Measurements from ENCODE around the gene COMMD7. TPM values are rescaled to one million over a fixed set of nuclear protein-coding genes. Genes with fewer than 3 reads are reported as not detected.

Gene COMMD7
- total RNA-seq, 1 experiment from 2014 or later: 13.2 TPM

DNA sequence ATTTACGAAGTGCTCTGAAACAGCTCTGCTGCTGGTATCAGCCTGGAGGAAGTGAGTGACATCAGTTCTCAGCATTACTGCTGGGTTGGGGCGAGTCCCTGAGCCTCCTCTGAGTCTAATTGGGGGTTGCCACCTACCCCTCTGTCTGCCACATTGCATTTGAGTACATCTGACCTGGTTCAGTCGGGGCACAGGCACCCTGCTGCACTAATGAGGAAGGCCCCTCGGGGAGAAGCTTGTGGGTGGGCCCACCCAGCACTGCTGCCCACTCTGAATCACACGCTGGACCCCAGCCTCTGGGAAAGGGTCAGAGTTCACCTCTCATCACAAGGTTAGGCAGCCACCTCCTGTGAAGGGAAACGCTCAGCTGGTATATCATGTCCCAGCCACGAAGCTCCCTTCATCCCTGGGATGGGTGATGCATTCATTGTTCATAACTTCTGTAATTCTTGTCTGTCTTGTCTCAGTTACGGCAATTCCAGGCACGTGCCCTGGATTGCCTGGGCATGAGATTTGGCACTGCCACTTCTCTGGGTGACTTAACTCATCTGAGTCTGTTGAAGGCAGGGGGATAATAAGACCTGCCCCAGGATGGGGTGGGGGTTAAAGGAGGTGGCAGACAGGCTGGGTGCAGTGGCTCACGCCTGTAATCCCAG lies 32.2 kb upstream of the COMMD7 start:
- H3K9me2 ChIP-seq (ENCODE audit: insufficient read depth): no peaks in the 10 kb centered on the region
- ChIA-PET CTCF (interaction anchor here (3.7 to 5.0 kb wide), 2 partner anchors 14 to 103 kb away, joined by 21 to 185 read pairs; partner anchors contain the start of gene C20orf203), RAD21 (ENCODE audit: low non-redundant PET in 1 of 2, low total read pairs in 2 of 2, uncharacterized antibody in 2 of 2, unreplicated experiment in 2 of 2) (no interaction called here), POLR2A (interaction anchor here (0.6 kb wide), 2 partner anchors 10 to 44 kb away, joined by 3 read pairs; partner anchors contain the start of gene MAPRE1)
- H2AFZ ChIP-seq (ENCODE audit: low read depth, low read length, poor library complexity, severe bottlenecking): no peak overlapping the region
- no peak overlapping the region for H3K4me3 ChIP-seq (replicated peaks in 1 of 2; ENCODE audit: low read depth in 1 of 2, low read length in 2 of 2)
- no peak for DNase-seq (ENCODE audit: low read depth, low spot score)
- no TSS peak for BruUV-seq (replicated peaks)
- H3K79me2 ChIP-seq (ENCODE audit: insufficient read depth, low read length): peaks cover 79% of the 10 kb centered on the region
- H3K9me3 ChIP-seq (ENCODE audit: control insufficient read depth in 1 of 2, insufficient read depth in 1 of 2, low read depth in 1 of 2, low read length in 2 of 2): no peaks in the 10 kb centered on the region
- intact Hi-C loops (cut with micrococcal nuclease): loop anchor here (10.0 kb wide), 1 partner anchor 251 kb away; no protein-coding TSS in a partner anchor
- no peak overlapping the region for H3K9ac ChIP-seq (ENCODE audit: low read length)
- no peaks in the 10 kb centered on the region for H3K27me3 ChIP-seq (ENCODE audit: insufficient read depth, low read length)
- ATAC-seq: no peak
- H3K4me2 ChIP-seq (ENCODE audit: low read length): no peak overlapping the region
- no peaks in the 10 kb centered on the region for H4K20me1 ChIP-seq (ENCODE audit: insufficient read depth)
- no peak for TF ChIP-seq SRF (IDR thresholded peaks at IDR 0.05; ENCODE audit: low read depth)
- no peak for TF ChIP-seq RAD21 (IDR thresholded peaks at IDR 0.05; ENCODE audit: low read depth)
- TF ChIP-seq SP1 (IDR thresholded peaks at IDR 0.05; ENCODE audit: low read depth): no peak
- no peak for TF ChIP-seq CEBPB (IDR thresholded peaks at IDR 0.05; ENCODE audit: low read depth)
- no peak for TF ChIP-seq SIN3A (IDR thresholded peaks at IDR 0.05; ENCODE audit: low read depth)
- TF ChIP-seq CBX3 (IDR thresholded peaks at IDR 0.05; ENCODE audit: low read depth): no peak
- TF ChIP-seq, protein P1, sequence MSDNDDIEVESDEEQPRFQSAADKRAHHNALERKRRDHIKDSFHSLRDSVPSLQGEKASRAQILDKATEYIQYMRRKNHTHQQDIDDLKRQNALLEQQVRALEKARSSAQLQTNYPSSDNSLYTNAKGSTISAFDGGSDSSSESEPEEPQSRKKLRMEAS (IDR thresholded peaks at IDR 0.05): no peak
- TF ChIP-seq, protein P2, sequence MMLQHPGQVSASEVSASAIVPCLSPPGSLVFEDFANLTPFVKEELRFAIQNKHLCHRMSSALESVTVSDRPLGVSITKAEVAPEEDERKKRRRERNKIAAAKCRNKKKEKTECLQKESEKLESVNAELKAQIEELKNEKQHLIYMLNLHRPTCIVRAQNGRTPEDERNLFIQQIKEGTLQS (IDR thresholded peaks at IDR 0.05): no peak
- TF ChIP-seq, protein P3, sequence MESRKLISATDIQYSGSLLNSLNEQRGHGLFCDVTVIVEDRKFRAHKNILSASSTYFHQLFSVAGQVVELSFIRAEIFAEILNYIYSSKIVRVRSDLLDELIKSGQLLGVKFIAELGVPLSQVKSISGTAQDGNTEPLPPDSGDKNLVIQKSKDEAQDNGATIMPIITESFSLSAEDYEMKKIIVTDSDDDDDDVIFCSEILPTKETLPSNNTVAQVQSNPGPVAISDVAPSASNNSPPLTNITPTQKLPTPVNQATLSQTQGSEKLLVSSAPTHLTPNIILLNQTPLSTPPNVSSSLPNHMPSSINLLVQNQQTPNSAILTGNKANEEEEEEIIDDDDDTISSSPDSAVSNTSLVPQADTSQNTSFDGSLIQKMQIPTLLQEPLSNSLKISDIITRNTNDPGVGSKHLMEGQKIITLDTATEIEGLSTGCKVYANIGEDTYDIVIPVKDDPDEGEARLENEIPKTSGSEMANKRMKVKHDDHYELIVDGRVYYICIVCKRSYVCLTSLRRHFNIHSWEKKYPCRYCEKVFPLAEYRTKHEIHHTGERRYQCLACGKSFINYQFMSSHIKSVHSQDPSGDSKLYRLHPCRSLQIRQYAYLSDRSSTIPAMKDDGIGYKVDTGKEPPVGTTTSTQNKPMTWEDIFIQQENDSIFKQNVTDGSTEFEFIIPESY (IDR thresholded peaks at IDR 0.05; ENCODE audit: extremely low read depth, insufficient replicate concordance, low read length): no peak
- no peak for TF ChIP-seq FOSL1 (IDR thresholded peaks at IDR 0.05; ENCODE audit: low read depth)
- TF ChIP-seq JUND (IDR thresholded peaks at IDR 0.05): no peak
- TF ChIP-seq, protein P4, sequence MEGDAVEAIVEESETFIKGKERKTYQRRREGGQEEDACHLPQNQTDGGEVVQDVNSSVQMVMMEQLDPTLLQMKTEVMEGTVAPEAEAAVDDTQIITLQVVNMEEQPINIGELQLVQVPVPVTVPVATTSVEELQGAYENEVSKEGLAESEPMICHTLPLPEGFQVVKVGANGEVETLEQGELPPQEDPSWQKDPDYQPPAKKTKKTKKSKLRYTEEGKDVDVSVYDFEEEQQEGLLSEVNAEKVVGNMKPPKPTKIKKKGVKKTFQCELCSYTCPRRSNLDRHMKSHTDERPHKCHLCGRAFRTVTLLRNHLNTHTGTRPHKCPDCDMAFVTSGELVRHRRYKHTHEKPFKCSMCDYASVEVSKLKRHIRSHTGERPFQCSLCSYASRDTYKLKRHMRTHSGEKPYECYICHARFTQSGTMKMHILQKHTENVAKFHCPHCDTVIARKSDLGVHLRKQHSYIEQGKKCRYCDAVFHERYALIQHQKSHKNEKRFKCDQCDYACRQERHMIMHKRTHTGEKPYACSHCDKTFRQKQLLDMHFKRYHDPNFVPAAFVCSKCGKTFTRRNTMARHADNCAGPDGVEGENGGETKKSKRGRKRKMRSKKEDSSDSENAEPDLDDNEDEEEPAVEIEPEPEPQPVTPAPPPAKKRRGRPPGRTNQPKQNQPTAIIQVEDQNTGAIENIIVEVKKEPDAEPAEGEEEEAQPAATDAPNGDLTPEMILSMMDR (IDR thresholded peaks at IDR 0.05 in 2 of 3, conservative IDR thresholded peaks at IDR 0.05 in 1 of 3; ENCODE audit: borderline replicate concordance in 1 of 3, insufficient read depth in 1 of 3, low read depth in 2 of 3, low read length in 2 of 3): no peak
- TF ChIP-seq ZNF274 (IDR thresholded peaks at IDR 0.05; ENCODE audit: low read depth, low read length): no peak
- no peak for TF ChIP-seq ELF1 (IDR thresholded peaks at IDR 0.05; ENCODE audit: borderline replicate concordance, low read depth)
- no peak for TF ChIP-seq TCF7L2 (IDR thresholded peaks at IDR 0.05; ENCODE audit: borderline replicate concordance, extremely low read depth, insufficient read depth, insufficient read length)
- no peak for TF ChIP-seq EZH2 (IDR thresholded peaks at IDR 0.05)
- no peak for TF ChIP-seq POLR2A (IDR thresholded peaks at IDR 0.05; ENCODE audit: borderline replicate concordance, extremely low read depth, insufficient read depth, insufficient read length)
- H3K4me1 ChIP-seq (ENCODE audit: control insufficient read depth in 1 of 2, insufficient read depth in 2 of 2, low read length in 2 of 2): peaks cover 22 to 31% of the 10 kb centered on the region in 2 experiments
- no peak overlapping the region for H3K27ac ChIP-seq (ENCODE audit: low read depth, low read length)
- H3K36me3 ChIP-seq (ENCODE audit: control insufficient read depth in 1 of 2, insufficient read depth in 2 of 2, low read length in 2 of 2): peaks cover 0 to 3% of the 10 kb centered on the region in 2 experiments; a peak in 1 of 4 replicates

Data from HCT116 (cell line).